ENCODE results near the gene DIAPH2.

DNA sequence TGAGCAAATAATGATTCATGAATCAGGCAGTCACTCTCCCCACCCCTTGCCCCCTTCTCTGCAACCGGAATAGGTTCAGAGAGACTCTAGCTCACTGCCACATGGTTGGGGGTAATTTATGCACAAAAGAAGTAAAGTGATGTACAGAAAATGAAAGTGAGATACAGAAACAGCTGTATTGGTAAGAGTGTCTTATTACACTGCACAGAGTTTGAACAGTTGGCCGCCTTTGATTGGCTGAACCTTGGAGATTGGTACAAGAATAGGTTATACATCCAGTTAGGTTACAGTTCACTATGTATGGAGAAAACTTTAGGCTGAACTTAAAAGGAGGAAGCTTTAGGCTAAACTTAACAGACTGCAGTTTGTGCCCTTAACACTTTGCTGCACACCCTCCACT is 34.6 kb upstream of the DIAPH2 start:
- no peak for TF ChIP-seq EZH2 (IDR thresholded peaks at IDR 0.05)
- TF ChIP-seq, protein P1, sequence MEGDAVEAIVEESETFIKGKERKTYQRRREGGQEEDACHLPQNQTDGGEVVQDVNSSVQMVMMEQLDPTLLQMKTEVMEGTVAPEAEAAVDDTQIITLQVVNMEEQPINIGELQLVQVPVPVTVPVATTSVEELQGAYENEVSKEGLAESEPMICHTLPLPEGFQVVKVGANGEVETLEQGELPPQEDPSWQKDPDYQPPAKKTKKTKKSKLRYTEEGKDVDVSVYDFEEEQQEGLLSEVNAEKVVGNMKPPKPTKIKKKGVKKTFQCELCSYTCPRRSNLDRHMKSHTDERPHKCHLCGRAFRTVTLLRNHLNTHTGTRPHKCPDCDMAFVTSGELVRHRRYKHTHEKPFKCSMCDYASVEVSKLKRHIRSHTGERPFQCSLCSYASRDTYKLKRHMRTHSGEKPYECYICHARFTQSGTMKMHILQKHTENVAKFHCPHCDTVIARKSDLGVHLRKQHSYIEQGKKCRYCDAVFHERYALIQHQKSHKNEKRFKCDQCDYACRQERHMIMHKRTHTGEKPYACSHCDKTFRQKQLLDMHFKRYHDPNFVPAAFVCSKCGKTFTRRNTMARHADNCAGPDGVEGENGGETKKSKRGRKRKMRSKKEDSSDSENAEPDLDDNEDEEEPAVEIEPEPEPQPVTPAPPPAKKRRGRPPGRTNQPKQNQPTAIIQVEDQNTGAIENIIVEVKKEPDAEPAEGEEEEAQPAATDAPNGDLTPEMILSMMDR (IDR thresholded peaks at IDR 0.05 in 2 of 3, conservative IDR thresholded peaks at IDR 0.05 in 1 of 3; ENCODE audit: borderline replicate concordance in 1 of 3, insufficient read depth in 1 of 3, low read depth in 2 of 3, low read length in 2 of 3): no peak

Data from HCT116 (cell line).